Stimulated activated naive CD4-positive, alpha-beta T cell treated with Interleukin-2 at 50 U/mL for 16 hours (primary cell): ENCODE measurements around the gene ZNF426.
A peak's percentile ranks its signal among the peaks of the same experiment; 100 is the strongest.
"Not testable (repeated sequence)": the region's sequence is repeated elsewhere in the genome, so short reads cannot be mapped to it uniquely, and the experiment has no call there.

Experiments used
- DNase-seq: peaks from one replicate; lab custom pipeline; 2025; lab: John Stamatoyannopoulos, UW

The ZNF426 gene

DNA sequence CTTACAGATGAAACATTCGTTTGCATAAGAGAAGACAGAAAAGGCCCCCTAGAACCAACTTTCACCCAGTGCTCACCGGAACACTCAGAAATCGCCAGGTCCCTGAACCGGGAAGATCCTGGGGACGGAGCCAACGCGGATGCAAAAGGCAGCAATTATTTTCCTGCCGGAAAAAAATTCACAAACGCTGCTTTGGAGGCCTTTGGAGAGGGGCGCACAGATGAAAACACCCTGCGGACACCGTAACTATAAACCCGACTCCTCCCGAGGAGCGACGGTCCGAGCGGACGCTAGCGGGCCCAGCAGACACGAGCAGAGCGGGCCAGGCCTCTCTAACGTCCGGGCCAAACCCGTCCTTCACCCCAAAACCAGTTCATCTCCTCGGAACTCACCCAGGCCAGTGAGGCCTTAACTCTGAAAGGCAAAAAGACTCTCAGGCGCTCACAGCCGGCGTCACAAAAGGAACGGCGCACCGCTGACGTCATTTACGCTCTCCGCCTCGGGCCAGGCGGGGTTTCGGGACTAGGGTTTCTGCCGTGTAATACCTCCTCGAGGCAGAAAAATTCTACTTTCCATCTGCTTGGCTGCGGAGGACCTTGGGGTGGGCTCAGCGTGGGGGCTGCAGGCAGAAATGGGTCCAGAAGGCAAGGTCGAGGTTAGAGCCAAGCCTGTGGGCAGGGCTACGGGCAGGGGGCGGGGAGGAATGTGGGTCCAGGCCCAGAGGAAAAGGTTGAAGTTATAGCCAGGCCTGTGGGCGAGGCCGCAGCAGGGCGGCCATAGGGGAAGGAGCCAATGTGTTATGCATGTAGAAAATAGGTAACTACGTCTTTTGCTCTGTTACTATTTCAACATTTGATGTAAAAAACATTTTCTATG lies at the start of gene ZNF426:
TSS of gene ZNF426 (minus strand) at position 463 of the 876 bp plus-strand sequence. CDS start 2,413 bp downstream, outside the sequence.
- peak; percentile 82 for DNase-seq

DNA sequence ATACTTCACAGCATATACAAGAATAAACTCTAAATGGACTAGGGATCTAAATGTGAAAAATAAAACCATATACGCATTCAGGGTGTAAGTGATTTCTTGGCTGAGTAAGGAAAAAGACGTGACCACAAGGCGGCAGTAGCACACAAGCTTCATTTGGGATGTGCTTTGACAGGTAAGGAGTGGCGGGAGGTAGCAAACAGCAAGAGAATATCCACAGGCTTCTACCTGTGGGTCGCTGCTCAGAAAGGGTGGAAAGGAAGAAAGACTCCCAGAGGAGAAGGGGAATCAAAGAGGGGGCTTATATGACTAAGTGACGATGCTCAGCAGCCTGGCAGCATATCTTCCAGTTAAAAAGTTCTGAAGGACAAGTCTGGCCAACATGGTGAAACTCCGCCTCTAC lies 48.3 kb upstream of the ZNF426 start:
- DNase-seq, result peak; percentile 71

DNA sequence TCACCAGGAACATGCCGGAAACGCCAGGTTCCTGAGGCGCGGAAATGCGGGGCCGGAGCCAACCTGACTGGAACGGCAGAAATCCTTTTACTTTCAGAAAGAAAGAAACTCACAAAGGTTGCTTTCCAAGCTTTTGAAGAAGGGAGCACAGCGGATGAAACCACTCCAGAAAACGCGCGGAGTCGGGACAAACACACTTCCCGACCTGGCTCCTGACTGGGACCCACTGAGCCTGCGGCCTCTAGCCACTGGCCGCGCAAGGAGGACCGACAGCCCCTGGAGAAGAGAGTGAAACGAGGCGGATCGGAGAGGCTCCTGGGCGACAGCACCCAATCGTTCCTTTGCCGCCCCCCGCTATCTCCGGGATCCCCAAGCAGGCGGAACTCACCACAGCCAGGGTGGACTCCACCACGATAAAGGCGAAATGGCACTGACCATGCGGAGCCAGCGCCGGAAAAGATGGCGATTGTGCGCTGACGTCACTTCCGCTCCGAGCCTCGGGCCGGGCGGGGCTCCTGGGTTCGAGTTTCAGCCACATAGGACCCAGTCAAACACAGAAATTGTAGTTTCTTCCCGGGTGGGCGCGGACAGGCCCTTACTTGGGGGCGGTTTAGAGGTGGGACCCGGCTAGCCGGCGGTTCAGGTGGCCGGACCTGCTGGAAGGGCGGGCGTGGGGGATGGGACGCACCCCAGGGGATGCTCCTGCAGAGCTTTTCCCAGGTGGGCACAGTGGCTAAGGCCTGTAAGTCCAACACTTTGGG lies 45.8 kb upstream of the ZNF426 start, which contains the start of gene ZNF121:
TSS of gene ZNF121 (minus strand) at position 432 of the 761 bp plus-strand sequence. CDS start 16,407 bp downstream, outside the sequence.
- peak; percentile 76 for DNase-seq

DNA sequence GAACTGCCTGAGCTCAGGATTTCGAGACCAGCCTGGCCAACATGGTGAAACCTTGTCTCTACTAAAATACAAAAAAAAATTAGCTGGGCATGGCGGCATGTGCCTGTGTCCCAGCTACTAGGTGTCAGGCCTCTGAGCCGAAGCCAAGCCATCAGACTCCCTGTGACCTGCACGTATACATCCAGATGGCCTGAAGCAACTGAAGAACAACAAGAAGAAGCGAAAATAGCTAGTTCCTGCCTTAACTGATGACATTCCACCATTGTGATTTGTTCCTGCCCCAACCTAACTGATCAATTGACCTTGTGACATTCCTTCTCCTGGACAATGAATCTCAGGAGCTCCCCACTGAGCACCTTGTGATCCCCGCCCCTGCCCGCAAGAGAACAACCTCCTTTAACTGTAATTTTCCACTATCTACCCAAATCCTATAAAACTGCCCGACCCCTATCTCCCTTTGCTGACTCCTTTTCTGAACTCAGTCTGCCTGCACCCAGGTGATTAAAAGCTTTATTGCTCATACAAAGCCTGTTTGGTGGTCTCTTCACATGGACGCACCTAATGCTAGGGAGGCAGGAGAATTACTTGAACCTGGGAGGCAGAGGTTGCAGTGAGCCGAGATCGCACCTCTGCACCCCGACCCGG lies 43.8 kb upstream of the ZNF426 start:
- DNase-seq, result not testable (repeated sequence)

DNA sequence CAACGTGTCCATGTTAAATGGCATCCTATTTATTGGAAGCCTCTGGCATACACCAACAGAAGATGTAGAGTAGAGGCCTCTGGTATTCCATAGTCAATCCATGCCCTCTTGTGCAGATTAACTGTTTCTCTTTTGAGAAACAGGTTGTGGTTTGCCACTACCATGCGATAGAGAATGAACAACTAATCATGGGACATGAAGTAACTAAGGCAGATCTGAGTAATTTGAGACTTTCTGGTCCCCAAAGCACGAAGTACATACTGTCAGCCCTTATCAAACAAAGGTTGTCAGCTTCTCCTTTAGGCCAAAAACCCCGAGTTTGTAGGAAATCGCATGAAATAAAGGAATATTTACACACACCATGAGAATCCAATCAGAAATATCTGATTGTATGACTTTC lies 42.3 kb upstream of the ZNF426 start:
- DNase-seq, result no peak

DNA sequence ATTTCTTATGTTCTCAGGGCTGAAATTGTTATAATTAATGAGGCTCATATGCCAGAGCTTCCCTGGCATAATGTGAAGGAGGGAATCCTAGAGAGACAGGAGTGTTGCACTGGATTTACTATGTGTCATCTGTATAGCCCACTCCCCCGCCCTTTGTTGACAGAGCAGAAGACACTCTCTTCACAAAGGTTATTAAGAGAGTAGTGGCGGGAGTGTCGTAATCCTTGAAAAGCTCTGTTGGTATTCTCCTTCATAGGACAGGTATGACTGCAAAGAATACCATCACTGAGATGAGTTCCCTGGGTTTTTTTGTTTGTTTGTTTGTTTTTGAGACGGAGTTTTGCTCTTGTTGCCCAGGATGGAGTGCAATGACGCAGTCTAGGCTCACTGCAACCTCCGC lies 31.8 kb upstream of the ZNF426 start:
- no peak for DNase-seq

DNA sequence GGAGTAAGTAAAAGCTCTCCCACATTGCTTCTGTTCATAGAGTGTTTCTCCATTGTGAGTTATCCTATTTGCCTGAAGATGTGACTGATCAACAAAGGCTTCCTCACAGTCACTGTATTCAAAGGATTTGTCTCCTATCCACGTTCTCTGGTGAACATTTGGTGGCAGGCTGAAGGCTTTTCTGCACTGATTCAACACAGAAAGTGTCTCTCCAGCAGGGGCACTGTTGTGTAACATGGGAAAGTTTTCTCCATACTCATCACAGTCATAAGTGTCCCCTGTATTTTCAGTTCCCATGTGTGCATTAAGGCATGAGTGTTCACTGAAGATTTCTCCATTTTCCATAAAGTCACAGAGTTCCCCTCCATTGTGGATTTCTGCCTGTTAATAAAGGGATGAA lies 28.3 kb upstream of the ZNF426 start:
- no peak for DNase-seq

DNA sequence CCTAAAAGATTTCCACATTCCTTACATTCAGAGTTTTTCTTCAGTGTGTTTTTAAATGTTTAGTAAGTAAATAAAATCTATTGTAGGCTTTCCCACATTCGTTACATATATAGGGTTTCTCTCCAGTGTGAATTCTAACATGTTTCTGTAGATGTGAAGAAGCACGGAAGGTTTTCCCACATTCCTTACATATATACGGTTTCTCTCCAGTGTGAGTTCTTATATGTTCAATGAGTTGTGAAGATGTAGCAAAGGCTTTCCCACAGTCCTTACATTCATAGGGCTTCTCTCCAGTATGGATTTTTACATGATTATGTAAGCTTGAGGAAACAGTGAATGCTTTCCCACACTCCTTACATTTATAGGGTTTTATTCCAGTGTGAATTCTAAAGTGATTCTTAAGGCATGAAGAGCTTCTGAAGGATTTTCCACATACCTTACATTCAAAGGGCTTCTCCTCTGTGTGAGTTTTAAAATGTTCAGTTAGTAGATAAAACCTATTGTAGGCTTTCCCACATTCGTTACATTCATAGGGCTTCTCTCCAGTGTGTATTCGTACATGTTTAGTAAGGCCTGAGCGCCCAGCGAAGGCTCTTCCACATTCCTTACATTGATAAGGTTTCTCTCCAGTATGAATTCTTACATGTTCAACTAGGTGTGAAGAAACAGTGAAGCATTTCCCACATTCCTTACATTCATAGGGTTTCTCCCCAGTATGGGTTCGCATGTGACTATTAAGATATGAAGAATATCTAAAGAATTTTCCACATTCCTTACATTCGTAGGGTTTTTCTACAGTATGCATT lies 27.7 kb upstream of the ZNF426 start:
- DNase-seq, result no peak

DNA sequence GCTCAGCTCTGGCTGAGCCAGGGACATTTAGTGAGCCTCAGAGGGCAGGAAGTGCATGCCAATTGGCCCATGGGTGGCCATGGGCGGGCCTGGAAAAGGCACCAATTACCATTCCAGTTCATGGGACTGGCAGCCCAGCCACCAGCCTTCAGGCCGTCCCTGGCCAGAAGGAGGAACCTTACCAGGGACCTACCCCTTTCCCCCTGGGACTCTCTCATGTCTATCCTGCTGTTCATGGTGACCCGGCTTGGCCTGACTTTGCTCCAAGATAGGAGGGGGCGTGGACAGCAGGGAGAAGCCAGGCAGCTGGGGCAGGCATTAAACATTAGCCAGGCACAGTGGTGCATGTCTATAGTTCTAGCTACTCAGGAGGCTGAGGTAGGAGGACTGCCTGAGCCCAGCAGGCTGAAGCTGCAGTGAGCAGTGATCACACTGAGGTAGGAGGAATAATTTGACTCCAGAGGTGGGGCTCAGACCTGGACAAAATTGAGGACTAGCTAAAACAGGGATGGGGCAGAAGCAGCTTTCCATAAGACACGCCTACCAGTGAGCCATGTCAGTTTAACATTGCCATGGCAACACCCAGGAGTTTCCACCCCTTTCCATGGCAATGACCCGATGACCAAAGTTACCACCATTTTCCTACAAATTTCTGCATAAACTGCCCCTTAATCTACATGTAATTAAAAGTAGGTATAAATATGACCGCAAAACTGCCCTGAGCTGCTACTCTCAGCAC lies 14.3 kb upstream of the ZNF426 start:
- DNase-seq, result no peak

DNA sequence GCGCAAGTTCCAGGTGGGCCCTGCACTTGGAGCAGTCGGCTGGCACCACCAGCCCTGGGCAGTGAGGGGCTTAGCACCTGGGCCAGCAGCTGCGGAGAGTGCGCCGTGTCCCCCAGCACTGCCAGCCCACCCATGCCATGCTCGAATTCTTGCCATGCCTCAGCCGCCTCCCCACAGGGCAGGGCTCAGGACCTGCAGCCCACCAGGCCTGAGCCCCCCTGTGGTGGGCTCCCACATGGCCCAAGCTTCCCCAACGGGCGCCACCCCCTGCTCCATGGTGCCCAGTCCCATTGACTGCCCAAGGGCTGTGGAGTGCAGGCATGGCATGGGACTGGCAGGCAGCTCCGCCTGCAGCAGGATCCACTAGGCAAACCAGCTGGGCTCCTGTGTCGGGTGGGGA lies 9.4 kb upstream of the ZNF426 start:
- no peak for DNase-seq

DNA sequence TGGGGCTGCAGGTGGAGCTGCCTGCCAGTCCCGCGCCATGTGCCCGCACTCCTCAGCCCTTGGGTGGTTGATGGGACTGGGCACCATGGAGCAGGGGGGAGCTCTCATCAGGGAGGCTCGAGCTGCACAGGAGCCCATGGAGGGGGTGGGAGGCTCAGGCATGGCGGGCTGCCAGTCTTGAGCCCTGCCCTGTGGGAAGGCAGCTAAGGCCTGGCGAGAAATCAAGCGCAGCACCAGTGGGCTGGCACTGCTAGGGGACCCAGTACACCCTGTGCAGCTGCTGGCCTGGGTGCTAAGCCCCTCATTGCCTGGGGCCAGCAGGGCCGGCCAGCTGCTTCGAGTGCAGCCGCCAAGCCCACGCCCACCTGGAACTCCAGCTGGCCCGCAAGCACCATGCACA lies 2.8 kb upstream of the ZNF426 start:
- not testable (repeated sequence) for DNase-seq

DNA sequence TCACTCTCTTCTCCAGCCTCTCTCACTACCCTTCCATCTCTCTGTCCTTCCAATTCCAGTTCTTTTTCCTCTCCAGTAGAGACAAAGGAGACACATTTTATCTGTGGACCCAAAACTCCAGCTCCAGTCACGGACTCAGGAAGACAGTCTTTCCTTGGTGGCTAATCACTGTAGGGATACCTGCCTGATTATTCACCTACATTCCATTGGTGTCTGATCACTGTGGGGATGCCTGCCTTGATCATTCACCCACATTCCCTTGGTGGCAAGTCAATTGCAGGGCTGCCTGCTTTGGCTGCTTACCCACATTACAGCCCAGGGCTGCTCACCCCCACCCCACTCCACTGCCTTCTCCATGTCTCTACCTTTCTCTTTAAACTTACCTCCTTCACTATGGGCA lies 1.5 kb upstream of the ZNF426 start:
- DNase-seq, result not testable (repeated sequence)

DNA sequence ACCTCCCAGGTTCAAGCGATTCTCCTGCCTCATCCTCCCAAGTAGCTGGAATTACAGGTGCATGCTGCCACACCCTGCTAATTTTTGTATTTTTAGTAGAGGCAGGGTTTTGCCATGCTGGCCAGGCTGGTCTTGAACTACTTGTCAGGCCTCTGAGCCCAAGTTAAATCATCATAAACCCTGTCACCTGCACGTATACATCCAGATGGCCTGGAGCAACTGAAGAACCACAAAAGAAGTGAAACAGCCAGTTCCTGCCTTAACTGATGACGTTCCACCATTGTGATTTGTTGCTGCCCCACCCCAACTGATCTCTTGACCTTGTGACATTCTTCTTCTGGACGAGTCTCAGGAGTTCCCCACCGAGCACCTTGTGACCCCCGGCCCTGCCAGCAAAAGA lies 756 bp upstream of the ZNF426 start:
- DNase-seq, result not testable (repeated sequence)

DNA sequence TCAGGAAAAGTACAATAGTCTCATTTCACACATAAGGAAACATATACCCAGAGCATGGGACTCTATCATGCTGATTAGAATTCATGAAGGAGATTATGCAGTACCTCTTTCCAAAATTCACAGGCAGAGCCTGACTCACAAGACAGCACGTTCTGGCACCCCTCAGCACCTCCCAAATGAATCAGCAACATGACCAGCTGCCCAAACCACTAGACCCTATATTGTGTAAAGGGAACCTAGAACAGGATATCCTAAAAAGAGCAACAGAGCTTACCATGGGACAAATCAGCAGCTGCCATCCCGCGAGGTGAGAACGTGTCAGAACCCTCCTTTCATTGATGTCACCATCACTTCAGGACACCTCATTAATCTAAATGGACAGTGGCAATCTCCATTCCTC lies 2.5 kb downstream of the ZNF426 start:
- DNase-seq, result no peak

DNA sequence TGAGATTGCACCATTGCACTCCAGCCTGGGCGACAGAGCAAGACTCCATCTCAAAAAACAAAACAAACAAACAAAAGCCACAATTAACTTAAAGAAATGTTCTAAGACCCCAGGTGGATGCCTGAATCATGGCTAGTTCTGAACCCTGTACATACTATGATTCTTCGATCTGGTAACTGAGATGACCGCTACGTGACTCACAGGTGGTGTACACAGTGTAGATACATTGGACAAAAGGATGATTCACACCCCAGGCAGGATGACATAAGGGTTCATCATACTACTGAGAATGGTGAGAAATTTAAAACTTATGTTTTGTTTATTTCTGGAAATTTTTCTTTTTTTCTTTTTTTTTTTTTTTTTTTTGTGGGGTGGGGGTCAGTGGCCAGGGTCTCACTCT lies 6.5 kb downstream of the ZNF426 start:
- no peak for DNase-seq

DNA sequence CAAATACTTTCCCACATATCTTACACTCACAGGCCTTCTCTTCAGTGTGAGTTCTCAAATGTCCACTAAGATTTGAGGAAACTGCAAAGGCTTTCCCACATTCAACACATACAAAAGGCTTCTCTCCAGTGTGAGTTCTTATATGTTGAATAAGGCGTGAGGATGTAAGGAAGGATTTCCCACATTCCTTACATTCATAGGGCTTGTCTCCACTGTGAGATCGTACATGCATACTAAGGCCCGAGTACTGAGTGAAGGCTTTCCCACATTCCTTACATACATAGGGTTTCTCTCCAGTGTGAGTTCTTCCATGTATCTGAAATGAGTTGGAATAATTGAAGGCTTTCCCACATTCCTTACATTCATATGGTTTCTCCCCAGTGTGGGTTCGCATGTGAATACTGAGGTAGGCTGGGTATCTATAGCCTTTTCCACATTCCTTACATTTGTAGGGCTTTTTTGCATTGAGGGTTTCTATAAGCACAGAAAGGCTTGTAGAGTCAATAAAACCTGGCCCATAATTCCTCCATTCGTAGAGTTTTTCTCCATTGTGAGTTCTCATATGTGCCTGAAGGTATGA lies 9.6 kb downstream of the ZNF426 start:
- no peak for DNase-seq

DNA sequence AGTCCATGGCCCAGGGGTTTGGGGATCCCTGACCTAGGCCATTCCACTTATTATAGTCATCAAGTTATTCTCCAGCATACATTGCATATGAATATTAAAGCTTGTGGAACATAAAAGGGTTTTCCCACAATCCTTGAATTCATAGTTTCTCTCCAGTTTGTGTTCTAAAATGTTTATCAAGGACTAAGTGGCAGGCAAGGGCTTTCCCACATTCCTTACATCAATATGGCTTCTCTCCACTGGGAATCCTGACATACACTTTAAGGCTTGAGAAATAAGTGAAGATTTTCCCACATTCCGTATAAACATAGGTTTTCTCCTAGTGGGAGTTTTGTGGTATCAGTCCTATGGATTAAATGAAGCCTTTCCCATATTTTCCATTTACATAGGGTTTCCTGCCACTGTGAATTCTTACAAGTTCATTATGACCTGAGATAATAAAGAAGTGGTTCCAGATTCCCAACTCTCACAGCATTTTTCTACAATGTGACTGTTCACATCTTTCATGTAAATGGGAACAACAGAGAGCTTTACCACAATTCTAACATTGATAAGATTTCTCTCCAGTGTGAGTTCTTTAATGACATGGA lies 14.5 kb downstream of the ZNF426 start:
- no peak for DNase-seq

DNA sequence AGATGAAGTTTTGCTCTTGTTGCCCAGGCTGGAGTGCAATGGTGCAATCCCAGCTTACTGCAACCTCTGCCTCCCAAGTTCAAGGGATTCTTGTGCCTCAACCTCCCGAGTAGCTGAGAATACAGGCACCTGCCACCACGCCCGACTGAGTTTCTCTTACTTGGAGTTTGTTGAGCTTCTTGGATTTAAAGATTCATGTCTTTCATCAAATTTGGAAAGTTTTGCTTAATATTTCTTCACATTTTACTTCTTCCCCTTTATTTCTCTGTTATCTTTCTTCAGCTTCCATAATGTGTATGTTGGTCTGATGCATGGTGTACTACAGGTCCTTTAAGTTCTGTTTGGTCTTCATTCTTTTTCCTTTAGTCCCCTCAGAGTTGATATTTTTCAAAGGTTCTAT lies 31.2 kb downstream of the ZNF426 start:
- DNase-seq, result no peak

DNA sequence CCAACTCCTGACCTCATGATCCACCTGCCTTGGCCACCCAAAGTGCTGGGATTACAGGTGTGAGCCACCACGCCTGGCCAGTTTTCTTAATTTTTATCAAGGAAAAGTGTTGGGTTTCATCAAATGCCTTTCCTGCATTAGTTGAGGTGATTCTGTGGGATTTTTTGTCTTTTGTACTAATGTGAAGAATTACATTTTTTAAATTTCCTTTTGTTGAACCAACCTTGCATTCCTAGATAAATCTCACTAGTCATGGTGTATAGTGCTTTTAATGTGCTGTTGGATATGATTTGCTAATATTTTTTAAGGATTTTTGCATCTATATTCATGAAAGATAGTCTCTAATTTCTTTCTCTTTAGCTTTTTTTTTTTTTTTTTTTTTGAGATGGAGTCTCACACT lies 37.6 kb downstream of the ZNF426 start:
- no peak for DNase-seq

DNA sequence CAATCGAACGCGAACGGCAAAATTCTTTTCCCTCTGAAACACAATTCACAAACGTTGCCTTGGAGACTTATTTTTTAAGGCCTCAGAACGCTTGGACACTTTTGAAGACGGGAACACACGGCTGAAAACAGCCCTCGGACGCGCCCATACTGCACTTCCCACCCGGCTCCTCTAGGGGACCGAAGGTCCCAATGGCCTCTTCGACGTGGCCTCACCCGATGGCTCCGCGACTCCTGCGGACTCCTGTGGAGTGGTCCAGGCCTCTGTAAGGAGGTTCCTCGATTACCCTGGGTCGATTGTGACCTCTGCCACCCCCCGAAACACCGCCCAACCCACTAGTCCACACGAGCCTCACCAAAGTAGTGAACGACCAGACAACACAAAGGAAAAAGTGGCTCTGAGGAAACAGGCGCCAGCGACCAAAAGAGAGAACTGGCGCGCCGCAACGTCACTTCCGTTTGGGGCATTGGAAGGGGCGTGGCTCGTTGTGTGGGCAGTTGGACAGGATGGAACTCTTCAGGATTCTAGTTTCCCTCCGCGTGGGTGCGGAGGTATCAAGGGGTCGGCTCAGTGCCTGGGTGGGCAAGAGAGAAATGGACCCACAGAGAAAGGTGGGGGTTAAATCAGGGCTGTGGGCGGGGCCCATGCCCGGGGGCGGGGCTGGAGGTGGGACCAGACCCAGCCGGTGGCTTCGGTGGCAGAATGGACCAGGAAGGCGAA lies 40.1 kb downstream of the ZNF426 start, which contains the start of gene ZNF560:
TSS of gene ZNF560 (minus strand) at position 434 of the 720 bp plus-strand sequence. CDS start 23,303 bp downstream, outside the sequence.
- DNase-seq, result no peak
